Neural crest cell (in vitro differentiated cells): ENCODE data around the gene TPD52L1. TPM values are rescaled to one million over a fixed set of nuclear protein-coding genes. Genes with fewer than 3 reads are reported as not detected.

Source experiments
- DNase-seq: peaks from one replicate; pipeline ENCODE4 v3.0.0; 2021; ENCODE audit warnings: low read depth, mixed read lengths, low spot score
- H3K27ac Mint-ChIP-seq: one replicate; pipeline ENCODE4 v1.8.0; 2021; ENCODE audit warnings: mild to moderate bottlenecking, mixed read lengths; ENCODE audit not compliant: unreplicated experiment
- H3K27me3 Mint-ChIP-seq: 2 replicates; pipeline ENCODE4 v1.8.0; 2021; ENCODE audit warnings: low read depth, mild to moderate bottlenecking, mixed read lengths
- H3K36me3 Mint-ChIP-seq: 2 replicates; pipeline ENCODE4 v1.8.0; 2021; ENCODE audit warnings: low read depth, mild to moderate bottlenecking, mixed read lengths
- H3K4me1 Mint-ChIP-seq: 2 replicates; pipeline ENCODE4 v1.8.0; 2021; ENCODE audit warnings: mixed read lengths
- H3K4me3 Mint-ChIP-seq: one replicate; pipeline ENCODE4 v1.8.0; 2021; ENCODE audit warnings: mild to moderate bottlenecking, mixed read lengths
- H3K9me3 Mint-ChIP-seq: 2 replicates; pipeline ENCODE4 v1.8.0; 2021; ENCODE audit warnings: mixed read lengths
- total RNA-seq: library from RNA; stranded (reverse); gene quantifications from 2 replicates; pipeline ENCODE4 v1.2.1, GENCODE V29; 2021
- TF ChIP-seq, protein P1 (sequence below): fragments of 200-600 bp; sonication (generic); conservative IDR thresholded peaks from 2 replicates; pipeline ENCODE4 v1.5.0; 2021; ENCODE audit warnings: antibody characterized with exemption, mild to moderate bottlenecking

The TPD52L1 gene
- total RNA-seq, 1 donor from 2014 or later, result 2.9 TPM

- Mint-ChIP-seq H3K4me3 (no peak overlapping the region), H3K27me3 (no peaks in the 10 kb centered on the region), H3K36me3 (no peaks in the 10 kb centered on the region), H3K9me3 (no peaks in the 10 kb centered on the region), H3K4me1 (peaks cover 18% of the 10 kb centered on the region), H3K27ac (no peak overlapping the region)
- TF ChIP-seq, protein P1, sequence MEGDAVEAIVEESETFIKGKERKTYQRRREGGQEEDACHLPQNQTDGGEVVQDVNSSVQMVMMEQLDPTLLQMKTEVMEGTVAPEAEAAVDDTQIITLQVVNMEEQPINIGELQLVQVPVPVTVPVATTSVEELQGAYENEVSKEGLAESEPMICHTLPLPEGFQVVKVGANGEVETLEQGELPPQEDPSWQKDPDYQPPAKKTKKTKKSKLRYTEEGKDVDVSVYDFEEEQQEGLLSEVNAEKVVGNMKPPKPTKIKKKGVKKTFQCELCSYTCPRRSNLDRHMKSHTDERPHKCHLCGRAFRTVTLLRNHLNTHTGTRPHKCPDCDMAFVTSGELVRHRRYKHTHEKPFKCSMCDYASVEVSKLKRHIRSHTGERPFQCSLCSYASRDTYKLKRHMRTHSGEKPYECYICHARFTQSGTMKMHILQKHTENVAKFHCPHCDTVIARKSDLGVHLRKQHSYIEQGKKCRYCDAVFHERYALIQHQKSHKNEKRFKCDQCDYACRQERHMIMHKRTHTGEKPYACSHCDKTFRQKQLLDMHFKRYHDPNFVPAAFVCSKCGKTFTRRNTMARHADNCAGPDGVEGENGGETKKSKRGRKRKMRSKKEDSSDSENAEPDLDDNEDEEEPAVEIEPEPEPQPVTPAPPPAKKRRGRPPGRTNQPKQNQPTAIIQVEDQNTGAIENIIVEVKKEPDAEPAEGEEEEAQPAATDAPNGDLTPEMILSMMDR, result no peak
- DNase-seq, result no peak
Observed at GRCh38 chr6:125227244-125227643, 73.7 kb downstream of the TPD52L1 start.

DNA sequence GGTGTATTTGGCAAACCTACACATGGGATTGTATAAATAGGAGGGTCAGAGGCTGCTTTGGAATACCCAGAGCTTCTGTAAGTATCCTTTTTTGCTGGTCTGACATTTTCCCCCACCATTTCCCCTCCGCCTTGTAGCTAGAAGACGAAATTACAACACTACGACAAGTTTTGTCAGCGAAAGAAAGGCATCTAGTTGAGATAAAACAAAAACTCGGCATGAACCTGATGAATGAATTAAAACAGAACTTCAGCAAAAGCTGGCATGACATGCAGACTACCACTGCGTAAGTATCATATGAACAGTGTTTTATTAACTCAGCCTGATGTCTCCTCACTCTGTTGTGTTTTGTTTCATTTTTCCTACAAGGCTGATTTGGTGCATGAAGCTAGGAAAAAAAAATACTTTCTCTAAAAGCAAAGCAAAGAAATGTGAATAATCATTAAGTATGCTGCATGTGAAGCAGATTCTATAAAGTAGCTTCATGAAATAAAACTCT lies 75.5 kb downstream of the TPD52L1 start:
- Mint-ChIP-seq H3K4me1 (peaks cover 10% of the 10 kb centered on the region), H3K36me3 (no peaks in the 10 kb centered on the region), H3K27me3 (no peaks in the 10 kb centered on the region), H3K9me3 (no peaks in the 10 kb centered on the region), H3K4me3 (no peak overlapping the region), H3K27ac (no peak overlapping the region)
- TF ChIP-seq, protein P1, result no peak
- DNase-seq, result no peak

GRCh38 chr6:125230674-125231073 lies 77.1 kb downstream of the TPD52L1 start:
- H3K27me3 Mint-ChIP-seq, result no peaks in the 10 kb centered on the region
- no peak overlapping the region for H3K4me3 Mint-ChIP-seq
- H3K36me3 Mint-ChIP-seq, result no peaks in the 10 kb centered on the region
- H3K27ac Mint-ChIP-seq, result no peak overlapping the region
- TF ChIP-seq, protein P1, result no peak
- DNase-seq, result no peak
- peaks cover 4% of the 10 kb centered on the region for H3K4me1 Mint-ChIP-seq
- H3K9me3 Mint-ChIP-seq, result no peaks in the 10 kb centered on the region

DNA sequence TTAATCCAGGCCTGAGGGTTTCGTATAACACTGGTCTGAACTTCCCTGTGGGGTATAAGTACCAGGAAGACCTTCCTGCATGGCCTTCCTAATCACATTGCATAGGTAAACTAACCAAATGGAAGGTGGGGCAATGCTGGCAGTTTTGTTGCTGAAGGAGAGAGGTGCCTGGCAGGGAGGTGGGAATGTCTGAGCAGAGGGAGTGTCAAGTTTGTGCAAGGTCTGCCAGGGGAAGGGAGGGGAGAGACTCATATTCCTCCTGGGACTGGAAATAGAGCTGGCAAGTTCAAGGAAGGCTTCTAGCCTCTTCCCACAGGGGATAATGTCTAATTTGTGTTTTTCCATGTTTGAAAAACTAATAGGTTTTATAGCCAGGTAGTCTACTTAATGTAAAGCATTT lies 77.6 kb downstream of the TPD52L1 start:
- no peaks in the 10 kb centered on the region for H3K27me3 Mint-ChIP-seq
- H3K4me3 Mint-ChIP-seq, result no peak overlapping the region
- H3K36me3 Mint-ChIP-seq, result no peaks in the 10 kb centered on the region
- H3K9me3 Mint-ChIP-seq, result no peaks in the 10 kb centered on the region
- H3K27ac Mint-ChIP-seq, result no peak overlapping the region
- TF ChIP-seq, protein P1, result no peak
- peaks cover 4% of the 10 kb centered on the region for H3K4me1 Mint-ChIP-seq
- DNase-seq, result no peak

DNA sequence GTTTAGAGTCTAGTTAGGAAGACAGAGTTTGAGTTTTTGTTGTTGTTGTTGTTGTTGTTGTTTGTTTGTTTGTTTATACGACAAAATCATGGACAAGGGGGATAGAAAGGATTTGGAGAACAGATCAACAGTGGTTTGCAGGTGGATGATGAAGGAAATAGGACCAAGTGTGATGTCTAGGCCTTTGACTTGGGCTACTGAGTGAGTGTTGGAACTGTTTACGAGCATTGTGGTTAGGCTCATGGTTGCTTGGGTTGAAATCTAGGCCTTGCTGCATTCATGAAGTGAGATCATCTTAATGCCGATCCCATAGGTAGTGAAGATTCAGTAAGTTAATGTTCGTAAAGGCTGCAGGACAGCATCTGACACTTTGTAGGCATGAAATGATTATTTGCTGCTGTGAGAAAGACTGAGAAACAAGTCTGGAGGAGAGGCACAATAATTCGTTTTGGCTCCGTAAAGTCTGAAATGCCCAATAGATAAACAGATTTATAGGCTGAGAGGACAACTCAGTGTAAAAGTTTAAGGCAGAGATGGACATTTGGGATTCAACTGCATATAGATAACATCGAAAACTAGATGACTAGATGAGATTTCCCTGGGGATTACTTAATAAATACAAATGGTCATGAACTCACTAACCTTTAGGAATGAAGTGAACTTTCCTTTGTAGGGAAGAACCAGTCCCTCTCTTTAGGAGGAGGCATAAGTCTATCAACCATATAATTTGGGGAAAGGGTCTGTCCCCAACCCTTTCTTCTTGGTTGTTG lies 78.2 kb downstream of the TPD52L1 start:
- H3K27me3 Mint-ChIP-seq, result no peaks in the 10 kb centered on the region
- no peak overlapping the region for H3K27ac Mint-ChIP-seq
- H3K4me3 Mint-ChIP-seq, result no peak overlapping the region
- H3K36me3 Mint-ChIP-seq, result no peaks in the 10 kb centered on the region
- TF ChIP-seq, protein P1, result no peak
- no peak for DNase-seq
- H3K4me1 Mint-ChIP-seq, result peaks cover 4% of the 10 kb centered on the region
- no peaks in the 10 kb centered on the region for H3K9me3 Mint-ChIP-seq
